Right lobe of liver (tissue), 4 donors: ENCODE measurements around the gene GADL1.

Experiments
- POLR2A ChIP-seq: fragments of 450-650 bp; IDR thresholded peaks from one replicate; pipeline ENCODE4 v1.6.1; 2017; ENCODE audit warnings: antibody characterized with exemption, mild to moderate bottlenecking
- TF ChIP-seq, protein P1 (sequence below), 4 donors: fragments of 200-600 bp in 3 of 4; fragments of 450-650 bp in 1 of 4; IDR thresholded peaks; one replicate each; pipeline versions ENCODE4 v1.5.1 to v1.8.0; 2016 to 2022; ENCODE audit warnings: antibody characterized with exemption in 4 of 4, mild to moderate bottlenecking in 2 of 4
- donor health status: DM: no; HTN: no; CAD: no.
- donor health status: DM: no; HTN: no; CAD: no.
- donor health status: DM: no; HTN: yes; CAD: no.

DNA sequence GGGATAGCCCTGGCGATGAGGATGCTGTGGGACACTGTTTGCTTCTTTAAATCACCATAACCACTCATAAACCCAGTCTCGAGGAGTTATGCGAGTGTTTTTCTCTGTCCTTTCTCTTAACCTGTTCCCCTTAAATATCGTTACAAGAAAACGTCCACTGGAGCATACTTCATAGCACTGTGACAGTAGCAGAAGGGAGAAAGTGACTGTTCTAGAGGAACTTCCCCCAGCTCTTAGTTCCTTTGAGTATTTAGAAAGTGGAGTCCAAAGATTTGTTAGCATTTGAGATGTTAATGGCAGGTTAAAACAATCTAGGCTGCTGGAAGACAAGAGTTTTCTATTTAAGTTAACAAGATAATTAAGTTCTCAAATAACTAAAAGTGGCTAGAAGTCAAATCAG lies 142.0 kb downstream of the GADL1 start:
- TF ChIP-seq, protein P1, sequence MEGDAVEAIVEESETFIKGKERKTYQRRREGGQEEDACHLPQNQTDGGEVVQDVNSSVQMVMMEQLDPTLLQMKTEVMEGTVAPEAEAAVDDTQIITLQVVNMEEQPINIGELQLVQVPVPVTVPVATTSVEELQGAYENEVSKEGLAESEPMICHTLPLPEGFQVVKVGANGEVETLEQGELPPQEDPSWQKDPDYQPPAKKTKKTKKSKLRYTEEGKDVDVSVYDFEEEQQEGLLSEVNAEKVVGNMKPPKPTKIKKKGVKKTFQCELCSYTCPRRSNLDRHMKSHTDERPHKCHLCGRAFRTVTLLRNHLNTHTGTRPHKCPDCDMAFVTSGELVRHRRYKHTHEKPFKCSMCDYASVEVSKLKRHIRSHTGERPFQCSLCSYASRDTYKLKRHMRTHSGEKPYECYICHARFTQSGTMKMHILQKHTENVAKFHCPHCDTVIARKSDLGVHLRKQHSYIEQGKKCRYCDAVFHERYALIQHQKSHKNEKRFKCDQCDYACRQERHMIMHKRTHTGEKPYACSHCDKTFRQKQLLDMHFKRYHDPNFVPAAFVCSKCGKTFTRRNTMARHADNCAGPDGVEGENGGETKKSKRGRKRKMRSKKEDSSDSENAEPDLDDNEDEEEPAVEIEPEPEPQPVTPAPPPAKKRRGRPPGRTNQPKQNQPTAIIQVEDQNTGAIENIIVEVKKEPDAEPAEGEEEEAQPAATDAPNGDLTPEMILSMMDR (IDR thresholded peaks at IDR 0.05): no peak
- no peak for TF ChIP-seq POLR2A
